Measurements from ENCODE around the gene CD80. TPM values are rescaled to one million over a fixed set of nuclear protein-coding genes. Genes with fewer than 3 reads are reported as not detected.
"Not testable (repeated sequence)": the region's sequence is repeated elsewhere in the genome, so short reads cannot be mapped to it uniquely, and the experiment has no call there.

Gene CD80
- total RNA-seq, 1 donor, result not detected

DNA sequence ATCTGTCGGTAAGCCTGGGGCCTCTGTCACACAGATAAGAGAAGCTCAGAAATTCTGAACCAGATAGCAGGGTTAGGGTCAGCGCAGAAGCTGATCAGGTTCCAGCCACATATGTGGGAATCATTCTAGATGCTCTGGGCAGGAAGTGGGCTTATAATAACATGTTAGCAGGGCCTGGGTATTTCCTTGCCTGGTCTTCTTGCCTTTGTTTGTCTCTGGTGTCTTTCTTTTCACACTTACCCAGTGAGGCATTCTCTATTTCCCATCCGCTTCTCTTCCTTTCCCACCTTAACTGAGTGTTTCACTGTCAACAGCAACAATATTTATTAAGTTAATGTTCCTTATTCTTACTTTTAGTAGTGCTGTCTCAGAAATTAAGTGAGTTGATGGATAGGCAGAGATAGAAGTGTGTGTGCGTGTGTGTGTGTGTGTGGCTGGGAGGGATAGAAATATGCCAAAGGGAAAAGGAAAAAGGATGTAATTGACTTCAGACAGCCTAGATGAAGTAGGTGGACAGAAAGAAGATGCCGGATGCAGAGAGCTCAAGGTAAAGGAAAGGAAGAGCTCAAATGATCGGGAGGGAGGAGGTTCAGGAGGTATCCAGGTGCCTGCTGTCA is 40.3 kb upstream of the CD80 start:
- no peak for DNase-seq (ENCODE audit: low read depth)
- no peak overlapping the region for H3K4me3 ChIP-seq (ENCODE audit: low read depth, low read length)
- no peak for TF ChIP-seq CTCF (IDR thresholded peaks at IDR 0.05; ENCODE audit: insufficient read depth, low read depth, low read length)

GRCh38 chr3:119598410-119599098 is 39.1 kb upstream of the CD80 start:
- no peak for TF ChIP-seq CTCF (IDR thresholded peaks at IDR 0.05; ENCODE audit: insufficient read depth, low read depth, low read length)
- no peak for DNase-seq (ENCODE audit: low read depth)
- no peak overlapping the region for H3K4me3 ChIP-seq (ENCODE audit: low read depth, low read length)

- no peak within 1 kb of the TSS for H3K4me3 ChIP-seq (ENCODE audit: low read depth, low read length)
- DNase-seq (ENCODE audit: low read depth), result no peak
- TF ChIP-seq CTCF (IDR thresholded peaks at IDR 0.05; ENCODE audit: insufficient read depth, low read depth, low read length), result no peak
Observed at GRCh38 chr3:119597548-119598288, 38.3 kb upstream of the CD80 start, which contains the start of gene PLA1A. TSS of gene PLA1A (plus strand) at chr3:119597885. CDS start at chr3:119597914, 29 bp downstream.

DNA sequence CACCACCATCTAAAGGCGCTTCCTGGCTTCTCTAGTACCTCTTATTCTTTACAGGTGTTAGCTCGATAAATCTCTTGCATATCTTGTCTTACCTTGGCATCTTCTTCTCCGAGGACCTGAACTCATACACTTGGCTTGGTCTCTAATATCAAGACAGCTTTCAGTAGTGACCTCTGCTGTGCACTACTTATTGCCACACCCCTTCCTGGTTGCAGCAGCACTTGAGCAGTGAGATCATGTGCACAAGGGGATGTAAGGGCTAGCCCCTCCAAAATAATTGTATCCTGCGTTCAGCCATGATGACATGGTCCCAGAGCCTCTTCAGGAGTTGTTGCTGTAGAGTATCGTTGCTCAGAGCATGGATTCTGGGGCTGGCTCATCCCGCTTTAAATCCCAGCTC is 37.0 kb upstream of the CD80 start:
- no peak for TF ChIP-seq CTCF (IDR thresholded peaks at IDR 0.05; ENCODE audit: insufficient read depth, low read depth, low read length)
- H3K4me3 ChIP-seq (ENCODE audit: low read depth, low read length), result no peak overlapping the region
- no peak for DNase-seq (ENCODE audit: low read depth)

GRCh38 chr3:119595639-119596334 is 36.4 kb upstream of the CD80 start:
- no peak for TF ChIP-seq CTCF (IDR thresholded peaks at IDR 0.05; ENCODE audit: insufficient read depth, low read depth, low read length)
- no peak for DNase-seq (ENCODE audit: low read depth)
- peak overlapping the region; percentile 22 for H3K4me3 ChIP-seq (ENCODE audit: low read depth, low read length)

- H3K4me3 ChIP-seq (ENCODE audit: low read depth, low read length); DNase-seq (ENCODE audit: low read depth): not testable (repeated sequence)
Observed at GRCh38 chr3:119594929-119595328, 35.5 kb upstream of the CD80 start.

GRCh38 chr3:119594066-119594465 is 34.7 kb upstream of the CD80 start:
- no peak for DNase-seq (ENCODE audit: low read depth)
- TF ChIP-seq CTCF (IDR thresholded peaks at IDR 0.05; ENCODE audit: insufficient read depth, low read depth, low read length), result no peak
- no peak overlapping the region for H3K4me3 ChIP-seq (ENCODE audit: low read depth, low read length)
